Activated CD8-positive, alpha-beta memory T cell treated with anti-CD3 and anti-CD28 coated beads, Interleukin-2, amount 50 U/mL, for 1 hour (primary cell): ENCODE measurements around the gene OTULIN.

Experiments used
- DNase-seq: peaks from one replicate; pipeline ENCODE4 v3.0.0-alpha.2; 2020; ENCODE audit errors: extremely low read depth

Gene OTULIN

DNA sequence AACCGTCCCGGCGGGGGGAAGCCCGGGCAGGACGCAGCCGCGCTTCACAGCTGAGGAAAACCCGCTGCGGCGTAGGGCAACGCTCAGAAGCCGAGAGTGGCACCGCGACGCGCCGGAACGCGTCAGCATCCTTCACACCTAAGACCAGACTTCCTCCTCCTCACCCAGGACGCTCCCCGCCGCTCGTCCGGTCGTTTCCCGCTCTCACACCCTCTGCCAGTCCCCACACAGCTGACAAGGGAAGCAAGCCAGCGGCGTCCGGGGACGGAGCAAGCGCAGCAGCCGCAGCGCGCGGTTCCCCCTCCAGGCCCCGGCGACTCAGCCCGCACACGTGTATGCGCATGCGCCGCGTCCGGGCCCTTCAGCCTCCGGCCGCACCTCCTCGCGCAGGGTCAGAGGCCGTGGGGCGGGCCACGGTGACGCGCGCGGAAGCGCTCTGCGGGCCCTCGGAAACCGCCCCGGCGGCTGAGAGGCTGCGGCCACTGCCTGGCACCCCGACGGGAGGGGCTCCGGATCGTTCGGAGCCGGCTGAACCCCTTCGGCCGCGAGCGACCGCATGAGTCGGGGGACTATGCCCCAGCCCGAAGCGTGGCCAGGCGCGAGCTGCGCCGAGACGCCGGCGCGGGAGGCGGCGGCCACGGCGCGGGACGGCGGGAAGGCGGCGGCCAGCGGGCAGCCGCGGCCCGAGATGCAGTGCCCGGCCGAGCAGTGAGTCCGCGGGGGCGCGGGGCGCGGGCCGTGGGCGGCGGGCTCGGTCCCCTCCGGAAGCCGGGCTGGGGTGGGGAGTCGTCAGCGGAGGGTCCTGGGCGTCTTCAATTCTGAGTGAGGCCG lies at the start of gene OTULIN:
Gene OTULIN (plus strand): TSS at position 449 of the 831 bp plus-strand sequence. CDS start 108 bp downstream, at position 557.
- DNase-seq: peak; percentile 71

DNA sequence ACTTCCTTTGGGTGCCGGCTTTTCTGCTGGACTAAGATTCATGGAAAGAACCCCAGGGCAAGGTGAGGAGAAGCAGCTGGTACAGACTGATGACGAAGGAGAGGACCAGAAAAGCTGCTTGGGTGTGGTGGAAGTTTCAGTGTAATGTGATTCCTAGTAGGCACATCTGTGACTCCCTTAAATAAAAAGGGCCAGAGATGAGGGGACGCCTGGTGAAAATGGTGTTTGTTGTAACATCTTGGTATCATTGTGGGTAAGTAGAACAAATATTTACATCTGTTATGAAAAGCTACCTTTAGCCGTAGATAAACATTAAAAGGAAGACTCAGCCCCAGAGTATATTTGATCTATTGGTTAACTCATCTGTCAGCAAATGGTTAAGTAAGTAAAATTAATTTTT lies 49.2 kb upstream of the OTULIN start:
- no peak for DNase-seq

DNA sequence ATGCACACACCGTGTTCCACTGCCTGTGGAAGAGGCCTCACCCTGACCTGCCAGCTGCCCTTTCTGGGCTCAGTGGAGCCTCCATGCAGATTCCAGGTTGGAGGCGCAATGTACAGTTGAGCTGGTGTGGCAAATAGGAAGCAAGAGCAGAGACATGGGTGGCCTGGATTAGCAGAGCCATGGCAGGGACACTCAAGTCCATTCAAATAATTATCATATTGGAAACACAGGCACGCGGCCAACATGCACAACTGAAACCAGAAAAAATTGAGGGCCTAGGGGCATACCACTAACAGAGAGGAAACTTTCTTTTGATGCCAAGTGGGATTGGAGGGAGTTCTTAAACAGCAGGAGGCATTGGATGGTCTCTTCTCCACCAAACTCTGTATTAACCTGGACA lies 47.1 kb upstream of the OTULIN start:
- no peak for DNase-seq

GRCh38 chr5:14627270-14627669 lies 37.2 kb upstream of the OTULIN start:
- DNase-seq: no peak

DNA sequence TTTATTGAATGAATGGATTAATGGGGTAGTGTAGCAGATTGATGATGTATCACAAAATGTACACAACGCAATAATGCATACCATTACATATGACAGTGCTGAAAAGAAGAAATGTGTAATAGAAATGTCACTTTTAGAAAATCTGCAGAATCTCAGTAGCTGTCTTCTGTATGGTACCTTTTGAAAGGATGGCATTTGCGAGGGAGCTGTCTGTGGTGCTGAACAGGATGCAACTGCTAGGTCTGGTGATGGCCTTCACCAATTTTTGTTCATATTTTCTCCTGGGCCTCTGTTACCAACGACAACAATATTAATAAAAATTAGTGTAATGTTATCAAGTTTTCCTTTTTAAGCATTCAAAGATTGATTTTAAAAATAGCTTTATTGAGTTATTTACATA lies 36.2 kb upstream of the OTULIN start:
- DNase-seq: peak; percentile 9

- DNase-seq: no peak
These were observed 33.8 kb upstream of the OTULIN start for GRCh38 chr5:14630671-14631070.

GRCh38 chr5:14635656-14636055 lies 28.9 kb upstream of the OTULIN start:
- no peak for DNase-seq

DNA sequence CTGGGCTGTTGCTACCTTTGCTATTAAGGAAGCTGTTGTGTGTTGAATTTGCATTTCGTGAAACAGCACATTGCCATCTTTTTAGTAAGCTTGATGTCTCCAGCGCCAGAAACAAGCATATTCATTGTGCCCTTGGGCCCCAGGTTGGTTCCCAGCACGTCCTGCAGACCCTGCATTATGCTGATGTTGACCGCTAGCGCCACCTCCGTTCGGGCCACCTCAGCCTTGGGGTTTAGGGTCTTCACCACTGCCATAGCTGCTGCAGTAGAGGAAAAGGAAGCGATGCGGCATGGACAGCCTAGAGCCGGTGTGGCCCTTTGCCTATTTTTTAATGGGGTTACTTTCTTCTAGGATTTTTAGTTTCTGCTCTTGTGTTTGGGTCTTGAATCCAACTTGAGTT lies 23.8 kb upstream of the OTULIN start:
- DNase-seq: no peak

DNA sequence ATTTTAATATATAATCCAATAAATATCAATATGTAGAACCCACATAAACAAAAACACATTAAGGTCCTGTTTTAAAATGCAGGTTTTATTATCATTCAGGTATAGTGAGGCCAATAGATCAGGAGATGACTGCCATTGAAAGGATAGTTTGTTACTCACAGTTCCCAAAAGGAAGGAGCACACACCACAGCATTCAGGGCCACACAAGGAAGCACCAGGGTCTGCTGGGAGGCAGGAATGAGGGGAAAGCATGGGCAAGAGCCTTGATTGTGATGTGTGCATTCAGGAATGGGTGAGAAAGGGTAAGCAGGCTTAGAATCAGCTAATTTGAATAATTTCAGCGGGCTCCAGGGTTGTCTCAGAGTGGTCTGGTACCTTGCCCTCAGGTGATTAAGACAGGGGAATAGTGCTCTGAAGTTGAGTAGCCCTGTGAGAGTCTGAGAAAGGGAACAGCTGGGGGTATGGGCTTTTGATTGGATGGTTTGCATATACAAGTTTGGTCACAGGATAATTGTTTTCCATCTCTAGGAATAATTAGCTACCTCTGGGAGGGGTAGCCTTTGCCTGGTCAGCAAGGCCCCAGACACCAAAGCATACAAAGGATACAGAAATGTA lies 19.8 kb upstream of the OTULIN start:
- no peak for DNase-seq

DNA sequence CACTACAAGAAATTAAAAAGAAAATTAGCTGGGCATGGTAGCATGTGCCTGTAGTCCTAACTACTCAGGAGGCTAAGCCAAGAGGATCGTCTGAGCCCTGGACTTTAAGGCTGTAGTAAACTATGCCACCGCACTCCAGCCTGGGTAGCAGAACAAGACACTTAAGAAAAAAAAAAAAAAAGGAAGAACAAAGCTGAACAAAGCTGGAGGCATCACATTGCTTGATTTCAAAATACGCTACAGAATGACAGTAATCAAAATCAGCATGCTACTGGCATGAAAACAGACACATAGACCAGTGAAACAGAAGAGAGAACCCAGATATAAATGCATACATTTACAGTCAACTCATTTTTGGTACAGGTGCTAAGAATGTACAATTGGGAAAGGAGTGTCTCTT lies 14.5 kb upstream of the OTULIN start:
- no peak for DNase-seq

DNA sequence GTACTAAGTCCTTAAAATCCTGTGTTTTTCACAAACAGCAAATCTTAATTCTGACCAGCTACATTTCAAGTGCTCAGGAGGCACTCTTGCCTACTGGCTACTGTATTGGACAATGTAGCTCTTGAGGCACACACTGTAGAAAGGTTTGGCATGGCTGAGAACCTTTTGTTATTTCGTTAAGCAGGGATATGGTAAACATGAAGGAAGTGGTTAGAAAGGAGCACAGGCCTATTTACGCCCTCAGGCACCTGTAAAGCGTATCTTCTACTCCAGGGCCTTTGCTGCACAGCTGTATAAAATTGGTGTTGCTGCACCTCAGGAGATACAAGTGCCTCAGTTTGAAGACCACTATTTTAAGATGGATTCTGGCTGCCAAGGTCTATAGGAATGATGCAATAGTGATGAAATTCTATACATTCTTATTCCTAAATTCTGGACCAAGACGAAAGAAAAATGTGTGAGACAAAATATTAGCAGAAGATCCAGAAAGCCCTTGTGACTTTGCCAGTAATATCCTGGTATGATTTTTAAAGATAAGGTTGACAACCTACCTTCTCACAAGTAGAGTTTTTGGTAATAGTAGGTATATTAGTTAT lies 9.3 kb upstream of the OTULIN start:
- DNase-seq: no peak

DNA sequence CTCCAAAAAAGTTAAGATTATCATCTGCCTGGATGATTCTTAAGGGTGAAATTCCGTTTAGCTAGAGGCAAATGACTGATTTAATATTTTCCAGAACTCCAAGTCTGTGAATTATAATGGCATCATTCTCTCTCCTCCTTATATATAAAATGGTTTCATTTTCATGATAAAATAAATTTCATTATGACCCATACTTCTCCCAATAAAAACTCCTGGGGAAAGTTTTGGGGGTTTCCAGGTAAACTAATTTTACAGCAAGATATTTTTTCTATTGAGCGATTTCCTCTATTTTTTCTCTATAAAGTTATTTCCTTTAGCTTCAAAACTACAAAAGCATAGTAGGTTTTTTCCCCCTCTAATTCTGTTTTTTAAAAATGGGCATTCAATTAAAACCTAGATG lies 7.6 kb upstream of the OTULIN start:
- DNase-seq: no peak

- DNase-seq: no peak
These were observed 4.5 kb upstream of the OTULIN start for GRCh38 chr5:14659821-14660607.

GRCh38 chr5:14660833-14661232 lies 3.7 kb upstream of the OTULIN start:
- DNase-seq: no peak

DNA sequence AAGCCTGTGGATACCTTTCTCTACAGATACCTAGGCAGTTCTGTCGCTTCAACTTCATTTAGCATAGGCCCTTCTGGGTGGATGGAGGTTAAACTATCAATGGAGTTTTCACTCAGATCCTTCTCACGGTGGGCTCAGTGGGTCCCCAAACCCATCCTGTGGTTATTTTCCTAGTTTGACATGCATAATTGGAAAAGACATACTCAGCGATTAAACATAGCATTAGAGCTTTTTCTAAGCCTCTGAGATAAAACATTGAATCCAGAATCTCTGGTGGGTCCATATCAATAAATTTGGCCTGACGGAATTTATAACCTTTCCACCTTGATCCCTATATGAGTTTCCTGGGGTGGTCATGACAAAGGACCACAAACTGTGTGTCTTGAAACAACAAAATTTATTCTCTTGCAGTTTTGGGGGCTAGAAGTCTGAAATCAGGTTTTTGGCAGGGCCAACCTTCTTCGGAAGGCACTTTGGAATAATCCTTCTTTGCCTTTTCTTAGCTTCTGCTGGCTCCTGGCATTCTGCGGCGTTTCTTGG lies 1.7 kb upstream of the OTULIN start:
- DNase-seq: no peak

DNA sequence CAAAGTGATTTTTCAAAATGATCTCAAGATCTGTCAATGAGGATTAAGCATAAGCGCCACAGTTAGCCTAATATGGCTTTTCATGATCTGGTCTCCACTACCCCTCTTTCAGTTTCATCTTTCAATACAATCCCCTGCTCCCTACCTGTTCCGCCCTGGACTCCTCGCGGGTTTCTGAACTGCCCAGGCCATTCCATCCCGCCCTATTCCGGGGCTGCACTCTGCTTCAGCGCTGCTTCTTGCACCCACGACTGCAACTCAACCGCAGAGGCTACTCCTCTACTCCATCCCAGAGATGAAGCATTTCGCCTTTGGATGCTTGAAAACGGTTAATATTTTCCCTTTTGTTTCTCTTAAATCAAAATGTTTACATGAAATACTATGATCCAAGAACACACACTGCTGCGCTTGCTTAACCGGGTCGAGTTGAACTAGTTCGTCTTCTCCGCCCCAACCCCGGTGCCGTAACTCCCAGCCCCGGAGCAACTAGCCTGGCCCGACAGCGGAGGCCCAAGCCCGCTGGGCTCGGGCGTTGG lies 716 bp upstream of the OTULIN start:
- no peak for DNase-seq

- DNase-seq: no peak
These were observed 744 bp downstream of the OTULIN start for GRCh38 chr5:14665101-14665822.

- peak; percentile 35 for DNase-seq
These were observed 1.4 kb downstream of the OTULIN start for GRCh38 chr5:14665949-14666348.

DNA sequence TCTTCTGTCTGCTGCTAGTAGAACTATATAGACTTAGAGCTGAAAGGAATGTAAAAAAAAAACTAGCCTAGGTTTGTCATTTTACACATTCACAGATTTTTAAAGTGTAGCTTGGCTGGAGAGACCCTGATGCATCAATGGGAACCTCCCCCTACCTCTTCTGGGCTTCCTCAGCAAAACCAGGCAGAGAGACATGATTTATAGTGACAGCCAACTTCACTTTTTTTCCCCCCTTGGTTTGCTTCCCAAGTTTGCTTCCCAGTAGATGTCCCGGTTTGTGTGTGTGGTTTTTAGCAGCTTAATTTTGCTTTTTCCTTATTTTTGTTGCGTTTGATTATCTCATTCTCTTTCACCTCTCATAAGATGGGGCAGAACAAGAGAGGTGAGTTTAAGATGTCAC lies 1.8 kb downstream of the OTULIN start:
- no peak for DNase-seq

DNA sequence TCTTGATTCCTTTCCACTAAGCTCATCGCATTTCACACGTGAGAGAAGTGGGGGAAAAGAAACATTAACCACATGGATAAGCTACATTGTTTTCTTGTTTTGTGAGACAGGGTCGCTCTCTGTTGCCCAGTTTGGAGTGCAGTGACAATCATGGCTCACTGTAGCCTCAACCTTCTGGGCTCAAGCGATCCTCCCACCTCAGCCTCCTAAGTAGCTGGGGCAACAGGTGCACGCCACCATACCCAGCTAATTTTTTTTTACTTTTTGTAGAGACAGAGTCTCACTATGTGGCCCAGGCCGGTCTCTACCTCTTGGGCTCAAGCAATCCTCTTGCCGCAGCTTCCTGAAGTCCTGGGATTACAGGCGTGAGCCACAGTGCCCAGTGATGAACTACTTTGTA lies 2.8 kb downstream of the OTULIN start:
- DNase-seq: no peak

DNA sequence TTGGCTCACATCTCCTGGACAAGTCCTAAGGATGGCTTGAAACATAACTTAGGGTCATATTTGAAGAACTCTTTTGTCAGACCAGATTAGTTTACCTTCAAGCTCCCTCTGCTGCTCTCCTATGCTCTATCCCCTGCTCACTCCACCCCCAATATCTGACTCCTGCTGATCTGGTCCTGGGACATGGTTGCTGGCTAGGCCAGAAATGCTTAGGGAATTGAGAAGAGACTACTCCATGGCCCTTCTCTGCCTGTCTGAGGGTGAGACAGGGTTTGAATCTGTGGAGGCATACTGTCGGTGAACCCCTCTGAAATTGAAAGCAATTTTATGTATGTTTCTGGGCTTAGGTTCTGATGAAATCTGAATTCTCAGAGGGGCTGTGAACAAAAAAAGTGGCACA lies 3.3 kb downstream of the OTULIN start:
- DNase-seq: no peak
